Measurements from ENCODE around the gene VAMP2. TPM values are rescaled to one million over a fixed set of nuclear protein-coding genes. Genes with fewer than 3 reads are reported as not detected.

Gene VAMP2
- total and polyA plus RNA-seq, 9 of the 15 experiments (the other 6 are each of a cell fraction or from before 2014, with no cell fraction given), result 2.3 to 31.8 (median 6.0) TPM

GRCh38 chr17:8185582-8186445 lies 23.1 kb upstream of the VAMP2 start (continued):
- TF ChIP-seq AFF4 (CRISPR knock-in tag; IDR thresholded peaks at IDR 0.05) (no peak), HNRNPL (IDR thresholded peaks at IDR 0.05; ENCODE audit: low read depth, low read length) (no peak), GATA2 (CRISPR knock-in tag; IDR thresholded peaks at IDR 0.05) (no peak), ZBTB11 (CRISPR knock-in tag; IDR thresholded peaks at IDR 0.05) (no peak), ZNF655 (CRISPR knock-in tag; IDR thresholded peaks at IDR 0.05) (no peak), THAP12 (CRISPR knock-in tag; IDR thresholded peaks at IDR 0.05) (no peak)
